IPS DF 4.7 (cell line): ENCODE results near the gene UQCRC1.
"Not testable (repeated sequence)": the region's sequence is repeated elsewhere in the genome, so short reads cannot be mapped to it uniquely, and the experiment has no call there.

Experiments used
- DNase-seq: peaks from one replicate; pipeline ENCODE4 v3.0.0-alpha.2; 2013; ENCODE audit warnings: low spot score; ENCODE audit errors: extremely low read depth

The UQCRC1 gene

GRCh38 chr3:48555231-48555948, 54.1 kb downstream of the UQCRC1 start:
- no peak for DNase-seq

- DNase-seq, result no peak
These were observed 55.3 kb downstream of the UQCRC1 start for GRCh38 chr3:48553886-48554845.

- DNase-seq, result no peak
These were observed 56.1 kb downstream of the UQCRC1 start for GRCh38 chr3:48553361-48553760.

- no peak for DNase-seq
These were observed 57.1 kb downstream of the UQCRC1 start for GRCh38 chr3:48552111-48552951.

- DNase-seq, result not testable (repeated sequence)
These were observed 57.8 kb downstream of the UQCRC1 start for GRCh38 chr3:48551651-48552050.
